Measurements from ENCODE around the gene MYO3B. TPM values are rescaled to one million over a fixed set of nuclear protein-coding genes. Genes with fewer than 3 reads are reported as not detected.

Gene MYO3B
- polyA plus RNA-seq, 1 of the 3 experiments (the other 2 are of a cell fraction), result not detected

DNA sequence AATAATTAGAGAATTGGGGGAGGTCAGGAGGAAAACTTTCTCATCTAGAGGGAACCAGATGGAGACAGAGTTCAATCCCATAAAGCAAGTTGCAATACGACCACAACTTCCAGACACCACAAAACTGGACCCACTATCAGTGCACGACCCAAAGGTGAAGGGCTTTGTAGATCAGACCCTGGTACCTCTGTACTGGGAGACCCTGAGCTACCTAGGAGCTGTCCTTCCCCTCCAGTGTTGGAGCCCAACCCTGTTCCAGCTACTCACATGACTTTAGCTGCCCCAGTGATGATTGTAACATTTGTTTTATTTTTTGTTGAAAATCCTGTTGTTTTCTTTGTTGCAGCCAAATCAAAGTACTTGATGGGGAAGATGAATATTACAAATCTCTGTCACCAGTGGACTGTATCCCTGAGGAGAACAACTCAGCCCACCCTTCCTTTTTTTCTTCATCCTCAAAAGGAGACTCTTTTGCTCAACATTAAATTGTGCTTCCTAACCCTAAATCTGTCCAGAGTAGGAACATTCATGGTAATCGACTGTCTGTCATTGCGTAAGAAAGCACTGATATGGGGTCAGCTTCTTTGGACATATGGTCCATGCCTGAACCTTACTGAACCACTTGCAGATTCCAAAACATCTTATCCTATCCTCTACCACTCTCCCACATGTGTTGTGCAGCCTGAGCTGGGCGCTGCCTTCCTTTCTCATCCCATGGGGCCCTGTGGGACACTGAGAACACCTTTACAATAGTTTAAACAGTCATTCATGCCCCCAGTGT is 474.9 kb downstream of the MYO3B start:
- Histone ChIP-seq H4K20me1 (ENCODE audit: insufficient read depth) (no peaks in the 10 kb centered on the region), H2AFZ (ENCODE audit: low read depth) (no peak overlapping the region), H3K79me2 (ENCODE audit: insufficient read depth) (no peaks in the 10 kb centered on the region), H3K27me3 (ENCODE audit: insufficient read depth) (no peaks in the 10 kb centered on the region), H3K4me1 (ENCODE audit: control insufficient read depth in 1 of 2, insufficient read depth in 2 of 2, low read depth in 1 of 2, low read length in 1 of 2) (no peaks in the 10 kb centered on the region), H3F3A (replicated peaks; ENCODE audit: insufficient read depth) (no peaks in the 10 kb centered on the region), H3K4me2 (no peak overlapping the region), H3K9me3 (no peaks in the 10 kb centered on the region), H3K9ac (no peak overlapping the region), H3K36me3 (replicated peaks in 1 of 2; ENCODE audit: control insufficient read depth in 1 of 2, insufficient read depth in 2 of 2, low read length in 1 of 2) (no peaks in the 10 kb centered on the region), H3K4me3 (ENCODE audit: low read depth in 2 of 2, low read length in 1 of 2) (no peak overlapping the region), H3K27ac (ENCODE audit: low read depth in 2 of 2, low read length in 1 of 2) (no peak overlapping the region), H3K9me2 (no peaks in the 10 kb centered on the region)
- WGBS (ENCODE audit: low lambda C conversion rate), result 24% methylated on average over 5 of the region's 5 CpGs
- ChIA-PET POLR2A (no interaction called here), CTCF (no interaction called here)
- TF ChIP-seq FOSL2 (IDR thresholded peaks at IDR 0.05; ENCODE audit: borderline replicate concordance, low read depth), result no peak
- no peak for TF ChIP-seq EP300 (IDR thresholded peaks at IDR 0.05; ENCODE audit: borderline replicate concordance in 1 of 2, low read depth in 1 of 2, low read length in 1 of 2)
- TF ChIP-seq, protein P1, sequence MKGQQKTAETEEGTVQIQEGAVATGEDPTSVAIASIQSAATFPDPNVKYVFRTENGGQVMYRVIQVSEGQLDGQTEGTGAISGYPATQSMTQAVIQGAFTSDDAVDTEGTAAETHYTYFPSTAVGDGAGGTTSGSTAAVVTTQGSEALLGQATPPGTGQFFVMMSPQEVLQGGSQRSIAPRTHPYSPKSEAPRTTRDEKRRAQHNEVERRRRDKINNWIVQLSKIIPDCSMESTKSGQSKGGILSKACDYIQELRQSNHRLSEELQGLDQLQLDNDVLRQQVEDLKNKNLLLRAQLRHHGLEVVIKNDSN (IDR thresholded peaks at IDR 0.05; ENCODE audit: borderline replicate concordance, low read depth), result no peak
- TF ChIP-seq, protein P2, sequence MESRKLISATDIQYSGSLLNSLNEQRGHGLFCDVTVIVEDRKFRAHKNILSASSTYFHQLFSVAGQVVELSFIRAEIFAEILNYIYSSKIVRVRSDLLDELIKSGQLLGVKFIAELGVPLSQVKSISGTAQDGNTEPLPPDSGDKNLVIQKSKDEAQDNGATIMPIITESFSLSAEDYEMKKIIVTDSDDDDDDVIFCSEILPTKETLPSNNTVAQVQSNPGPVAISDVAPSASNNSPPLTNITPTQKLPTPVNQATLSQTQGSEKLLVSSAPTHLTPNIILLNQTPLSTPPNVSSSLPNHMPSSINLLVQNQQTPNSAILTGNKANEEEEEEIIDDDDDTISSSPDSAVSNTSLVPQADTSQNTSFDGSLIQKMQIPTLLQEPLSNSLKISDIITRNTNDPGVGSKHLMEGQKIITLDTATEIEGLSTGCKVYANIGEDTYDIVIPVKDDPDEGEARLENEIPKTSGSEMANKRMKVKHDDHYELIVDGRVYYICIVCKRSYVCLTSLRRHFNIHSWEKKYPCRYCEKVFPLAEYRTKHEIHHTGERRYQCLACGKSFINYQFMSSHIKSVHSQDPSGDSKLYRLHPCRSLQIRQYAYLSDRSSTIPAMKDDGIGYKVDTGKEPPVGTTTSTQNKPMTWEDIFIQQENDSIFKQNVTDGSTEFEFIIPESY (IDR thresholded peaks at IDR 0.05; ENCODE audit: borderline replicate concordance, low read depth), result no peak
- TF ChIP-seq SIN3A (IDR thresholded peaks at IDR 0.05; ENCODE audit: borderline replicate concordance, low read depth, low read length), result no peak
- TF ChIP-seq TAF1 (IDR thresholded peaks at IDR 0.05; ENCODE audit: borderline replicate concordance, low read depth, low read length), result no peak
- TF ChIP-seq RAD21 (IDR thresholded peaks at IDR 0.05; ENCODE audit: low read length), result no peak
- no peak for TF ChIP-seq FOXM1 (IDR thresholded peaks at IDR 0.05; ENCODE audit: low read depth)
- TF ChIP-seq RXRA (IDR thresholded peaks at IDR 0.05; ENCODE audit: borderline replicate concordance, low read depth), result no peak
- TF ChIP-seq CHD2 (IDR thresholded peaks at IDR 0.05; ENCODE audit: low read length, partially characterized antibody), result no peak
- no peak for TF ChIP-seq ELF1 (IDR thresholded peaks at IDR 0.05)
- TF ChIP-seq NFIC (IDR thresholded peaks at IDR 0.05; ENCODE audit: borderline replicate concordance), result no peak
- TF ChIP-seq GATA2 (CRISPR knock-in tag; IDR thresholded peaks at IDR 0.05), result no peak
- no peak for TF ChIP-seq MEF2A (IDR thresholded peaks at IDR 0.05; ENCODE audit: borderline replicate concordance, low read depth)
- no peak for TF ChIP-seq RCOR1 (IDR thresholded peaks at IDR 0.05; ENCODE audit: low read length)
- DNase-seq, result no peak

DNA sequence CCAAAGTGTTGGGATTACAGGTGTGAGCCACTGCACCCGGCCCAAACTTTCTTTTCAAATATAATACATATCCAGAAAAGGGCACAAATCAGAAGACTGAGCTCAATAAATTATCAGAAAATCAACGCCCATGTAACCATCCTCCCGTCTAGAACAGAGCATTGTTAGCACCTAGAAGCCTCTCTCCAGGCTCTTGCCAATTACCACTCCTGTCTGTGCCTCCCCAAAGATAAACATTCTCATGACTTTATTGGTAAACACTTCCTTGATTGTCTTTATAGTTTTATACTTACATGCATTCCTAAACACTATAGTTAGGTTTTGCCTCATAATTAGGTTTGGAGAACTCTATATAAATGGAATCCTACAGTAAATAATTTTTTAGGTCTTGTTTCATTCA is 478.7 kb downstream of the MYO3B start:
- H3K27me3 ChIP-seq (ENCODE audit: insufficient read depth), result no peaks in the 10 kb centered on the region
- ChIA-PET POLR2A (no interaction called here), CTCF (interaction anchor here (0.7 kb wide), 1 partner anchor 414 kb away, joined by 3 read pairs; no protein-coding TSS in a partner anchor)
- H3K9me2 ChIP-seq, result no peaks in the 10 kb centered on the region
- H3K4me1 ChIP-seq (ENCODE audit: control insufficient read depth in 1 of 2, insufficient read depth in 2 of 2, low read depth in 1 of 2, low read length in 1 of 2), result no peaks in the 10 kb centered on the region
- no peaks in the 10 kb centered on the region for H3F3A ChIP-seq (replicated peaks; ENCODE audit: insufficient read depth)
- H3K36me3 ChIP-seq (replicated peaks in 1 of 2; ENCODE audit: control insufficient read depth in 1 of 2, insufficient read depth in 2 of 2, low read length in 1 of 2), result no peaks in the 10 kb centered on the region
- no peak for DNase-seq
- no peak overlapping the region for H3K27ac ChIP-seq (ENCODE audit: low read depth in 2 of 2, low read length in 1 of 2)
- 26% methylated on average over 3 of the region's 3 CpGs for WGBS (ENCODE audit: low lambda C conversion rate)
- no peak overlapping the region for H2AFZ ChIP-seq (ENCODE audit: low read depth)
- no peak overlapping the region for H3K4me2 ChIP-seq
- H3K79me2 ChIP-seq (ENCODE audit: insufficient read depth), result no peaks in the 10 kb centered on the region
- H3K9ac ChIP-seq, result no peak overlapping the region
- H3K4me3 ChIP-seq (ENCODE audit: low read depth in 2 of 2, low read length in 1 of 2), result no peak overlapping the region
- H4K20me1 ChIP-seq (ENCODE audit: insufficient read depth), result no peaks in the 10 kb centered on the region
- no peaks in the 10 kb centered on the region for H3K9me3 ChIP-seq
- TF ChIP-seq JUND (IDR thresholded peaks at IDR 0.05), result no peak
- TF ChIP-seq FOSL2 (IDR thresholded peaks at IDR 0.05; ENCODE audit: borderline replicate concordance, low read depth), result no peak
- TF ChIP-seq GATA2 (CRISPR knock-in tag; IDR thresholded peaks at IDR 0.05), result no peak
- TF ChIP-seq RAD21 (IDR thresholded peaks at IDR 0.05; ENCODE audit: low read length), result no peak
- no peak for TF ChIP-seq TCF12 (IDR thresholded peaks at IDR 0.05)
- no peak for TF ChIP-seq YY1 (IDR thresholded peaks at IDR 0.05; ENCODE audit: low read depth)
- TF ChIP-seq NRF1 (IDR thresholded peaks at IDR 0.05; ENCODE audit: low read depth, low read length), result no peak
- TF ChIP-seq REST (IDR thresholded peaks at IDR 0.05; ENCODE audit: low read depth, low read length), result no peak
- TF ChIP-seq MEF2A (IDR thresholded peaks at IDR 0.05; ENCODE audit: borderline replicate concordance, low read depth), result no peak
- TF ChIP-seq CHD2 (IDR thresholded peaks at IDR 0.05; ENCODE audit: low read length, partially characterized antibody), result no peak
- no peak for TF ChIP-seq EP300 (IDR thresholded peaks at IDR 0.05; ENCODE audit: borderline replicate concordance in 1 of 2, low read depth in 1 of 2, low read length in 1 of 2)
- no peak for TF ChIP-seq EZH2phosphoT487 (IDR thresholded peaks at IDR 0.05; ENCODE audit: borderline replicate concordance, low read depth)
- TF ChIP-seq TEAD4 (IDR thresholded peaks at IDR 0.05; ENCODE audit: borderline replicate concordance, insufficient read depth), result no peak

Measured in SK-N-SH (cell line).